Heart left ventricle (tissue), 16 donors: ENCODE measurements around the gene MED25. TPM values are rescaled to one million over a fixed set of nuclear protein-coding genes. Genes with fewer than 3 reads are reported as not detected.
A peak's percentile ranks its signal among the peaks of the same experiment; 100 is the strongest.

ENCODE experiments used
- ATAC-seq, 4 donors: fragments of 200-7000 bp; cut with Tn5 transposase; one replicate each; pipeline ENCODE4 v1.9.1; 2020 to 2022; ENCODE audit warnings: moderate library complexity in 4 of 4, mild to moderate bottlenecking in 3 of 4, moderate number of reproducible peaks in 1 of 4
- DNase-seq, 5 donors: peaks; one replicate each; pipeline ENCODE4 v3.0.0-alpha.2; 2020
- H3K27ac ChIP-seq, 12 donors: fragments of 200-600 bp; sonication (generic) in 4 of 12; one replicate each; pipeline versions ENCODE4 v1.5.0 to v1.8.0; 2016 to 2022; ENCODE audit warnings: mild to moderate bottlenecking in 2 of 12
- H3K27me3 ChIP-seq, 9 donors: fragments of 200-600 bp; sonication (generic) in 2 of 9; one replicate each; pipeline versions ENCODE4 v1.5.1 to v1.8.0; 2016 to 2022; ENCODE audit warnings: mild to moderate bottlenecking in 3 of 9
- H3K36me3 ChIP-seq, 9 donors: fragments of 200-600 bp; sonication (generic) in 2 of 9; one replicate each; pipeline versions ENCODE4 v1.5.0 to v1.8.0; 2018 to 2022; ENCODE audit warnings: mild to moderate bottlenecking in 2 of 9
- H3K4me1 ChIP-seq, 12 donors: fragments of 200-600 bp; sonication (generic) in 4 of 12; one replicate each; pipeline versions ENCODE4 v1.5.0 to v1.8.0; 2016 to 2022; ENCODE audit warnings: mild to moderate bottlenecking in 3 of 12
- H3K4me3 ChIP-seq, 12 donors: fragments of 200-600 bp; sonication (generic) in 4 of 12; one replicate each; pipeline versions ENCODE4 v1.5.0 to v1.8.0; 2017 to 2022; ENCODE audit warnings: mild to moderate bottlenecking in 9 of 12, moderate library complexity in 4 of 12
- H3K9me3 ChIP-seq, 12 donors: fragments of 200-600 bp; sonication (generic) in 4 of 12; one replicate each; pipeline versions ENCODE4 v1.5.0 to v1.8.0; 2016 to 2022; ENCODE audit warnings: mild to moderate bottlenecking in 1 of 12
- CTCF ChIP-seq, 12 donors: fragments of 200-600 bp; sonication (generic) in 4 of 12; IDR thresholded peaks; one replicate each; pipeline versions ENCODE4 v1.5.0 to v1.8.0; 2018 to 2022; ENCODE audit warnings: antibody characterized with exemption in 12 of 12, mild to moderate bottlenecking in 5 of 12
- POLR2A ChIP-seq, 2 donors: fragments of 450-650 bp; IDR thresholded peaks; one replicate each; pipeline ENCODE4 v1.6.1; 2017; ENCODE audit warnings: antibody characterized with exemption in 2 of 2, mild to moderate bottlenecking in 2 of 2, moderate library complexity in 2 of 2
- WGBS, 4 donors: extraction: QIAGEN DNeasy Blood & Tissue Kit in 2 of 4; methylation state at CpG; one replicate each; pipeline versions ENCODE4 v1.1.5 to v1.1.7; 2013 to 2018; 5-methylcytosine and 5-hydroxymethylcytosine counted together
- intact Hi-C, 10 donors: fragments of 100-400 bp; cut with DNase I; formaldehyde crosslinking; loops; one replicate each; pipeline versions ENCODE4 v1.11.1 to v1.14.2; 2022
- polyA plus RNA-seq, 2 donors: library from polyadenylated mRNA; stranded (reverse); fragments of 200-250 nt; gene quantifications; one replicate each; pipeline ENCODE4 v1.2.3, GENCODE V29; 2013
- total RNA-seq, 9 donors: library from RNA; depleted of rRNA in 2 of 9; stranded (reverse); fragments of >200 nt in 2 of 9; fragmentation: NEBNext Ultra II Directional in 3 of 9; extraction: Animal tissue kit (Norgen Biotek cat#: 25700) in 3 of 9; gene quantifications; one replicate each; pipeline versions ENCODE4 v1.1.0 to v1.2.4, GENCODE V29; 2016 to 2023
- donor health status: ischemic (EF 13 %, LVEDD 7.1; RV severe dilation, severe dysfunction).
- donor health status: healthy with polysubstance abuse.
- donor health status: DM: no; HTN: yes; CAD: no.
- donor health status: DM: no; HTN: no; CAD: no.
- donor health status: ischemic (EF 25% LVEDD 6.9; RV normal size, moderate dysfunction).
- donor health status: ischemic (EF 25% LVEDD 5.7; RV mildly dilated, moderate dysfunction).
- donor health status: healthy.
- donor health status: DM: yes; HTN: yes; CAD: no.
- donor health status: ischemic (EF 35%, LVEDD 5.7; RV mildly dilated, moderate dysfunction).
- donor health status: nonischemic (EF 11% LVEDD 7.7; RV severe dilation, severe dysfunction).
- donor health status: DM: yes; HTN: yes; CAD: no.
- donor health status: PGD.
- donor health status: ischemic (EF 29% LVEDD 5.4; RV normal size, mild dysfunction).
- donor health status: nonischemic (EF 23%, LVEDD 6.1; RV moderate dilation, normal function).

The MED25 gene
- total and polyA plus RNA-seq, 11 donors = 44.1 to 119 (median 54.7) TPM

DNA sequence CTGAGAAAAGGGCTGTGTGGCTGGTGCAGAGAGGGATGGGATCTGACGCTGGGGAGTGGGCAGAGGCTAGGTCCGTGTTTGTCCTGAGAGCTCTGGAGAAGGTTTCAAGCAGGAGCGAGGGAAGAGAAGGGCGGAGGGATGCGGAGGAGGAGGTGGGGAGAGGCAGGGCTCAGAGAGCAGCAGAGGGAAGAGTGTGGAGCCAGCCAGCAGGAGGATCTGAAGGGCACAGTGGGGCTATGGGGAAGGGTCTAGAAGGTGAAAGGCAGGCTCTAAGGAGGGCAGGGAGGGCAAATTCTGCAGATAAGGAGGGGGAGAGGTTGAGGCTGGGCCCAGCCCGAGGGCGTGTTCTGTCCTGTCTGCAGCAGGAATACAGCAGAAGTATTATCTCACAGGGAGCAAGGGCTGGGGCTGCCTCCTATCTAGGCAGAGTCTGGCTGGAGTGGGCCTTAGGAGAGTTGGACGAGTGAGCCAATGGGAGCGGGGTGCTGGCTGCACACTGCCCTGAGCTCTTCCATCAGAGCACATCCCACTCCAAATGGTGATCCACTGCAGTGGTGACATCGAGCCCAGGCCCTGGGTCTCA, 45.1 kb upstream of the MED25 start:
- Histone ChIP-seq H3K27ac (no peak overlapping the region), H3K4me3 (no peak overlapping the region), H3K27me3 (no peaks in the 10 kb centered on the region), H3K4me1 (peaks cover 0 to 24% (median 15%) of the 10 kb centered on the region in 12 donors), H3K36me3 (peaks cover 0 to 34% (median 6%) of the 10 kb centered on the region in 9 donors), H3K9me3 (no peaks in the 10 kb centered on the region)
- intact Hi-C loops = loop anchor here in 1 of 10 donors (5.0 kb wide), 1 partner anchor 34 kb away; no protein-coding TSS in a partner anchor
- no peak for ATAC-seq
- TF ChIP-seq CTCF (IDR thresholded peaks at IDR 0.05) (no peak), POLR2A (IDR thresholded peaks at IDR 0.05) (no peak)
- 79 to 88% (median 85%) methylated on average over 10 of the region's 10 CpGs for WGBS, 4 donors
- DNase-seq = no peak

GRCh38 chr19:49773663-49774350, 44.3 kb upstream of the MED25 start:
- no peak for TF ChIP-seq POLR2A (IDR thresholded peaks at IDR 0.05)
- TF ChIP-seq CTCF (IDR thresholded peaks at IDR 0.05) = no peak
- Histone ChIP-seq H3K4me3 (no peak overlapping the region), H3K4me1 (peaks cover 0 to 15% (median 6%) of the 10 kb centered on the region in 12 donors), H3K27ac (no peak overlapping the region), H3K27me3 (no peaks in the 10 kb centered on the region), H3K9me3 (no peaks in the 10 kb centered on the region), H3K36me3 (peaks cover 0 to 40% (median 6%) of the 10 kb centered on the region in 9 donors)
- ATAC-seq = no peak
- DNase-seq = no peak
- WGBS, 4 donors = 64 to 73% (median 68%) methylated on average over 8 of the region's 8 CpGs
- intact Hi-C loops = loop anchor here in 1 of 10 donors (5.0 kb wide), 1 partner anchor 33 kb away; no protein-coding TSS in a partner anchor

DNA sequence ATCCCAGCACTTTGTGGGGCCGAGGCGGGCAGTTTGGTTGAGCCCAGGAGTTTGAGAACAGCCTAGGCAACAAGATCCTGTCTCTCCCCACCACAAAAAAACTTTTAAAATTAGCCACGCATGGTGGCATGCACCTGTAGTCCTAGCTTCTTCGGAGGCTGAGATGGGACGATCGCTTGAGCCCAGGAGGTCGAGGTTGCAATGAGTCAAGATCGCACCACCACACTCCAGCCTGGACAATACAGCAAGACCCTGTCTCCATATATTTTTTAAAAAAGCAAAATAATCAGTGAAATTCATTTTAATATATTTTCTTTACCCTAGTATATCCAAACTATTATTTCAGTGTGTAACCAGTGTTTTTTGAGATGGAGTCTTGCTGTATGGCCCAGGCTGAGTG, 43.1 kb upstream of the MED25 start:
- Histone ChIP-seq H3K9me3 (no peaks in the 10 kb centered on the region), H3K27ac (no peak overlapping the region), H3K36me3 (peaks cover 0 to 40% (median 6%) of the 10 kb centered on the region in 9 donors), H3K4me3 (no peak overlapping the region), H3K4me1 (peaks cover 0 to 12% (median 0%) of the 10 kb centered on the region in 12 donors), H3K27me3 (no peaks in the 10 kb centered on the region)
- 93 to 96% (median 95%) methylated on average over 8 of the region's 8 CpGs for WGBS, 4 donors
- no peak for ATAC-seq
- DNase-seq = no peak
- TF ChIP-seq CTCF (IDR thresholded peaks at IDR 0.05) (no peak), POLR2A (IDR thresholded peaks at IDR 0.05) (no peak)
- intact Hi-C loops = loop anchor here in 1 of 10 donors (5.0 kb wide), 1 partner anchor 32 kb away; no protein-coding TSS in a partner anchor

GRCh38 chr19:49775742-49776370, 42.2 kb upstream of the MED25 start:
- 90 to 96% (median 94%) methylated on average over 20 of the region's 20 CpGs for WGBS, 4 donors
- no peak for DNase-seq
- Histone ChIP-seq H3K4me3 (no peak overlapping the region), H3K4me1 (peaks cover 0 to 21% (median 0%) of the 10 kb centered on the region in 12 donors), H3K27me3 (no peaks in the 10 kb centered on the region), H3K36me3 (peaks cover 0 to 32% (median 6%) of the 10 kb centered on the region in 9 donors), H3K27ac (no peak overlapping the region), H3K9me3 (no peaks in the 10 kb centered on the region)
- intact Hi-C loops = no loop called here
- peak in 1 of 4 donors; percentile 24 for ATAC-seq
- TF ChIP-seq CTCF (IDR thresholded peaks at IDR 0.05) = no peak
- no peak for TF ChIP-seq POLR2A (IDR thresholded peaks at IDR 0.05)
